ENCODE results near the gene AIRE.

DNA sequence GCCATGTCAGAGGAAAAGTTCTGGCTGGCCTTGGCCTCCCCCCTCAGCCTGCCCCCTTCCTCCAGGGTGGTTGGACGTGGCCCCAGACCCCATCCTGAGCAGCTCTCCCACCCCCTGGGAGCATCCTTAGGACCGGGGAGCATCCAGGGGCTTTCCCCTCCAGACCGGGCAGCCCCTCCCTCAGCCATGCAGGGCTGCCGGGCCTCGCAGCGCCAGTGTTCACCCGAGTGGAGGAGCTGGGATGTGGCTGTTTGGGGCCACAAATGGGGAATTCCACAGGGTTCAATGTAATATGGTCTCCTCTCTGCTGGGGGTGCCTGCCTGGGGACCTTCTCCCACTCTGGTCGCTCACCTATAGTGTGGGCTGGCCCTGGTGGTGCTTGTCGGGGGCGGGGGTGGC, 10.0 kb downstream of the AIRE start:
- TF ChIP-seq CTCF (IDR thresholded peaks at IDR 0.05; ENCODE audit: insufficient read depth, low read length, poor library complexity, severe bottlenecking) (no peak), EZH2phosphoT487 (conservative IDR thresholded peaks at IDR 0.05; ENCODE audit: low read length) (no peak)

All from SU-DHL-6 (cell line).